ENCODE measurements around the gene HTR7.

- TF ChIP-seq EP300 (IDR thresholded peaks at IDR 0.05) (no peak), CTCF (IDR thresholded peaks at IDR 0.05) (no peak), KDM1A (IDR thresholded peaks at IDR 0.05; ENCODE audit: low read depth) (no peak)
Observed at GRCh38 chr10:90887555-90887954, 29.7 kb upstream of the HTR7 start.

Measured in A549 (cell line).